ENCODE results near the gene MCC.

The MCC gene

GRCh38 chr5:113397046-113397445 lies 91.2 kb downstream of the MCC start:
- ChIA-PET POLR2A (no interaction called here), CTCF (interaction anchor here (0.7 to 1.5 kb wide), 4 partner anchors 17 to 113 kb away, joined by 4 to 8 read pairs (median 5); no protein-coding TSS in a partner anchor)
- Histone ChIP-seq H3K36me3 (ENCODE audit: control insufficient read depth in 2 of 2, insufficient read depth in 1 of 2, low read length in 2 of 2) (no peaks in the 10 kb centered on the region), H3K27ac (ENCODE audit: extremely low read depth, low read depth, low read length) (no peak overlapping the region), H3K4me3 (ENCODE audit: low read depth, low read length) (no peak overlapping the region), H3K9me3 (ENCODE audit: control insufficient read depth, insufficient read depth, low read depth, low read length) (no peaks in the 10 kb centered on the region), H3K4me1 (ENCODE audit: control insufficient read depth, insufficient read depth, low read length) (no peaks in the 10 kb centered on the region)
- TF ChIP-seq ZBTB7A (tag by site-specific recombination; IDR thresholded peaks at IDR 0.05; ENCODE audit: low read depth) (no peak), YY2 (tag by site-specific recombination; IDR thresholded peaks at IDR 0.05) (no peak), ZFP41 (tag by site-specific recombination; IDR thresholded peaks at IDR 0.05; ENCODE audit: borderline replicate concordance) (no peak), ZNF791 (tag by site-specific recombination; IDR thresholded peaks at IDR 0.05) (no peak), ZNF513 (tag by site-specific recombination; IDR thresholded peaks at IDR 0.05) (no peak), ZNF274 (IDR thresholded peaks at IDR 0.05; ENCODE audit: low read length) (no peak), ZNF274 (tag by site-specific recombination; IDR thresholded peaks at IDR 0.05; ENCODE audit: borderline replicate concordance) (no peak), ZNF391 (tag by site-specific recombination; IDR thresholded peaks at IDR 0.05; ENCODE audit: borderline replicate concordance, low read depth) (no peak), ZNF488 (tag by site-specific recombination; IDR thresholded peaks at IDR 0.05) (no peak), ZNF280D (tag by site-specific recombination; IDR thresholded peaks at IDR 0.05) (no peak), ZNF677 (tag by site-specific recombination; IDR thresholded peaks at IDR 0.05) (no peak), ZNF404 (tag by site-specific recombination; IDR thresholded peaks at IDR 0.05) (no peak), ZNF211 (tag by site-specific recombination; IDR thresholded peaks at IDR 0.05; ENCODE audit: low read depth) (no peak), ZNF398 (tag by site-specific recombination; IDR thresholded peaks at IDR 0.05) (no peak), REPIN1 (tag by site-specific recombination; IDR thresholded peaks at IDR 0.05; ENCODE audit: low read depth) (no peak), ZNF112 (tag by site-specific recombination; IDR thresholded peaks at IDR 0.05) (no peak)

GRCh38 chr5:113394658-113395057 lies 93.6 kb downstream of the MCC start:
- ChIA-PET CTCF (interaction anchor here (1.5 kb wide), 1 partner anchor 15 kb away, joined by 7 read pairs; no protein-coding TSS in a partner anchor), POLR2A (no interaction called here)
- Histone ChIP-seq H3K27ac (ENCODE audit: extremely low read depth, low read depth, low read length) (no peak overlapping the region), H3K4me1 (ENCODE audit: control insufficient read depth, insufficient read depth, low read length) (no peaks in the 10 kb centered on the region), H3K4me3 (ENCODE audit: low read depth, low read length) (no peak overlapping the region), H3K9me3 (ENCODE audit: control insufficient read depth, insufficient read depth, low read depth, low read length) (no peaks in the 10 kb centered on the region), H3K36me3 (ENCODE audit: control insufficient read depth in 2 of 2, insufficient read depth in 1 of 2, low read length in 2 of 2) (no peaks in the 10 kb centered on the region)
- no peak for TF ChIP-seq MYNN (tag by site-specific recombination; IDR thresholded peaks at IDR 0.05; ENCODE audit: borderline replicate concordance)
- no peak for TF ChIP-seq ZNF580 (tag by site-specific recombination; IDR thresholded peaks at IDR 0.05)
